ENCODE results near the gene PTPRG.

Gene PTPRG

GRCh38 chr3:61562721-61563312, 1.4 kb downstream of the PTPRG start:
- no peak for DNase-seq (ENCODE audit: low read depth)

GRCh38 chr3:61563313-61564271, 2.2 kb downstream of the PTPRG start:
- DNase-seq (ENCODE audit: low read depth) = no peak

- no peak for DNase-seq (ENCODE audit: low read depth)
Observed at GRCh38 chr3:61564395-61565059, 3.2 kb downstream of the PTPRG start.

GRCh38 chr3:61565569-61565968, 4.2 kb downstream of the PTPRG start:
- no peak for DNase-seq (ENCODE audit: low read depth)

- no peak for DNase-seq (ENCODE audit: low read depth)
Observed at GRCh38 chr3:61568127-61568526, 6.8 kb downstream of the PTPRG start.

GRCh38 chr3:61569856-61570580, 8.6 kb downstream of the PTPRG start:
- no peak for DNase-seq (ENCODE audit: low read depth)

GRCh38 chr3:61570813-61571212, 9.4 kb downstream of the PTPRG start:
- no peak for DNase-seq (ENCODE audit: low read depth)

- DNase-seq (ENCODE audit: low read depth) = no peak
Observed at GRCh38 chr3:61571516-61572336, 10.4 kb downstream of the PTPRG start.

GRCh38 chr3:61572879-61573278, 11.5 kb downstream of the PTPRG start:
- no peak for DNase-seq (ENCODE audit: low read depth)

- DNase-seq (ENCODE audit: low read depth) = no peak
Observed at GRCh38 chr3:61573441-61573840, 12.1 kb downstream of the PTPRG start.

GRCh38 chr3:61574854-61575253, 13.5 kb downstream of the PTPRG start:
- DNase-seq (ENCODE audit: low read depth) = no peak

- DNase-seq (ENCODE audit: low read depth) = no peak
Observed at GRCh38 chr3:61575893-61576292, 14.5 kb downstream of the PTPRG start.

GRCh38 chr3:61577760-61578159, 16.4 kb downstream of the PTPRG start:
- no peak for DNase-seq (ENCODE audit: low read depth)

GRCh38 chr3:61578667-61579367, 17.4 kb downstream of the PTPRG start:
- no peak for DNase-seq (ENCODE audit: low read depth)

- DNase-seq (ENCODE audit: low read depth) = no peak
Observed at GRCh38 chr3:61579685-61580084, 18.3 kb downstream of the PTPRG start.

- no peak for DNase-seq (ENCODE audit: low read depth)
Observed at GRCh38 chr3:61580982-61581643, 19.7 kb downstream of the PTPRG start.

- DNase-seq (ENCODE audit: low read depth) = no peak
Observed at GRCh38 chr3:61582287-61582686, 20.9 kb downstream of the PTPRG start.

- DNase-seq (ENCODE audit: low read depth) = no peak
Observed at GRCh38 chr3:61582846-61583245, 21.5 kb downstream of the PTPRG start.

GRCh38 chr3:61583890-61584875, 22.8 kb downstream of the PTPRG start:
- no peak for DNase-seq (ENCODE audit: low read depth)
